K562 (cell line): ENCODE measurements around the gene IRF4. TPM values are rescaled to one million over a fixed set of nuclear protein-coding genes. Genes with fewer than 3 reads are reported as not detected.

Experiments
- ATAC-seq: fragments of 200-7000 bp; cut with Tn5 transposase; 3 replicates; pipeline ENCODE4 v1.9.1; 2020; ENCODE audit warnings: moderate library complexity
- BruUV-seq: library from RNA; stranded (reverse); fragments of 400-500 nt; replicated peaks from 2 replicates; lab custom pipeline; 2021; lab: Mats Ljungman, UMichigan
- CTCF ChIA-PET: fragments of 300-600 bp; formaldehyde crosslinking; extraction: SDS; loops from one replicate; lab custom pipeline; 2021; ENCODE audit warnings: low intra/inter-chr PET ratio; lab: Yijun Ruan, JAX
- POLR2A ChIA-PET: fragments of 300-600, 350-650 bp; sonication (Branson Sonifier 250); formaldehyde crosslinking; extraction: SDS; loops from one replicate; lab custom pipeline; 2021; ENCODE audit warnings: antibody characterized with exemption, inconsistent platforms; lab: Yijun Ruan, JAX
- DNase-seq, 4 experiments: peaks; one replicate each; pipeline versions ENCODE4 v3.0.0 to v3.0.0-alpha.2; 2011 to 2018; ENCODE audit warnings: low spot score in 3 of 4, mixed read lengths in 3 of 4; ENCODE audit errors: extremely low read depth in 1 of 4
- FAIRE-seq: peaks from 2 replicates; lab custom pipeline; 2011; peaks lifted over from hg19 to GRCh38; lab: Jason Lieb, UNC
- H2AFZ ChIP-seq: 2 replicates; pipeline ENCODE4 v1.6.0; 2011; ENCODE audit warnings: low read depth, low read length, control low read depth, inconsistent platforms
- H3K27ac ChIP-seq: fragments of 200-600 bp; 3 replicates; pipeline ENCODE4 v1.8.0; 2011; ENCODE audit warnings: low read depth, mild to moderate bottlenecking, control low read depth, inconsistent platforms, low read length, moderate library complexity, mixed read lengths; ENCODE audit errors: extremely low read depth
- H3K27me3 ChIP-seq, 2 experiments: fragments of 300-600 bp in 1 of 2; 2 replicates in 1 of 2; 3 replicates in 1 of 2; pipeline versions ENCODE4 v1.6.0 to v1.8.0; 2011; ENCODE audit warnings: inconsistent platforms in 2 of 2, low read length in 2 of 2, mild to moderate bottlenecking in 1 of 2, mixed read lengths in 1 of 2, moderate library complexity in 1 of 2; ENCODE audit not compliant: control insufficient read depth in 2 of 2, insufficient read depth in 2 of 2
- H3K36me3 ChIP-seq: fragments of 300-600 bp; 3 replicates; pipeline ENCODE4 v1.8.0; 2011; ENCODE audit warnings: mild to moderate bottlenecking, low read length, inconsistent platforms; ENCODE audit not compliant: control insufficient read depth, insufficient read depth
- H3K4me1 ChIP-seq, 2 experiments: fragments of 200-600 bp in 1 of 2; replicated peaks in 1 of 2; 2 replicates in 1 of 2; 3 replicates in 1 of 2; pipeline versions ENCODE4 v1.5.1 to v1.8.0; 2011; ENCODE audit warnings: inconsistent platforms in 2 of 2, low read length in 2 of 2, mild to moderate bottlenecking in 1 of 2, mixed read lengths in 1 of 2, moderate library complexity in 1 of 2; ENCODE audit not compliant: control insufficient read depth in 2 of 2, insufficient read depth in 2 of 2
- H3K4me2 ChIP-seq: 2 replicates; pipeline ENCODE4 v1.6.1; 2011; ENCODE audit warnings: low read length, control low read depth, inconsistent platforms, mixed read lengths; ENCODE audit not compliant: insufficient read depth
- H3K4me3 ChIP-seq: fragments of 200-600 bp; sonication (generic), shearing (Covaris generic); 2 replicates; pipeline ENCODE4 v1.5.1; 2016; ENCODE audit warnings: control low read depth, inconsistent platforms
- H3K79me2 ChIP-seq: fragments of 200-600 bp; 3 replicates; pipeline ENCODE4 v1.8.0; 2011; ENCODE audit warnings: low read length, inconsistent platforms; ENCODE audit not compliant: control insufficient read depth, insufficient read depth
- H3K9ac ChIP-seq, 2 experiments: 2 replicates each; pipeline versions ENCODE4 v1.6.0 to v1.6.1; 2011; ENCODE audit warnings: low read depth in 2 of 2, low read length in 2 of 2, control low read depth in 1 of 2, inconsistent platforms in 1 of 2, mild to moderate bottlenecking in 1 of 2, mixed read lengths in 1 of 2; ENCODE audit not compliant: insufficient read depth in 1 of 2
- H3K9me1 ChIP-seq: one replicate; pipeline ENCODE4 v1.6.0; 2011; ENCODE audit warnings: inconsistent platforms, mild to moderate bottlenecking, low read length, moderate library complexity; ENCODE audit not compliant: control insufficient read depth, insufficient read depth
- H3K9me3 ChIP-seq: replicated peaks from 2 replicates; pipeline ENCODE4 v1.5.1; 2011; ENCODE audit warnings: low read depth, low read length, inconsistent platforms; ENCODE audit not compliant: control insufficient read depth, insufficient read depth
- H4K20me1 ChIP-seq: replicated peaks from 2 replicates; pipeline ENCODE4 v1.6.1; 2011; ENCODE audit warnings: low read length, inconsistent platforms, mixed read lengths; ENCODE audit not compliant: control insufficient read depth, insufficient read depth
- ZBTB1 ChIP-seq: sonication (generic); formaldehyde crosslinking; IDR thresholded peaks from 2 replicates; pipeline ENCODE4 v1.8.1; 2023; ENCODE audit warnings: missing genetic modification reagents, low read depth, mild to moderate bottlenecking, borderline replicate concordance
- ZC3H8 ChIP-seq: fragments of 450-650 bp; IDR thresholded peaks from 2 replicates; pipeline ENCODE4 v1.6.1; 2017
- WGBS: fragments of 100-300 bp; shearing (Covaris generic); methylation state at CpG from one replicate; pipeline ENCODE4 v1.1.6; 2016; ENCODE audit warnings: low coverage, mixed read lengths; ENCODE audit not compliant: insufficient coverage; ENCODE audit errors: missing lambda C conversion rate; 5-methylcytosine and 5-hydroxymethylcytosine counted together
- in situ Hi-C: fragments of 300-500 bp; cut with MboI; formaldehyde crosslinking; loops from 4 replicates; pipeline ENCODE4 v1.15.0; 2018; ENCODE audit warnings: inconsistent platforms, mixed read lengths
- intact Hi-C: fragments of 100-400 bp; cut with micrococcal nuclease; formaldehyde crosslinking; loops from 2 replicates; pipeline ENCODE4 v1.14.2; 2022
- polyA plus RNA-seq, 8 experiments: library from polyadenylated mRNA; depleted of rRNA in 4 of 8; stranded (reverse) in 5 of 8; unstranded in 3 of 8; fragments of >200 nt; fragmentation: Nextera tagmentation in 2 of 8; fragmentation: Illumina TruSeq in 1 of 8; extraction: Ambion mirVana in 2 of 8; extraction: Trizol in 1 of 8; gene quantifications; 2 replicates each; pipeline versions ENCODE4 v1.2.1 to v1.2.3, GENCODE V29; 2011 to 2014; ENCODE audit warnings: inconsistent platforms in 1 of 8, missing spikeins in 1 of 8
- total RNA-seq, 7 experiments: library from RNA; depleted of rRNA in 6 of 7; stranded (reverse); fragments of >200 nt in 6 of 7; fragmentation: Illumina TruSeq in 2 of 7; extraction: Trizol in 2 of 7; gene quantifications; 2 replicates each; pipeline versions ENCODE4 v1.2.1 to v1.2.3, GENCODE V29; 2011 to 2021; ENCODE audit warnings: low replicate concordance in 1 of 7
- TF ChIP-seq, protein P1 (sequence below): fragments of 450-650 bp; IDR thresholded peaks from 2 replicates; pipeline ENCODE4 v1.6.1; 2016; ENCODE audit warnings: mild to moderate bottlenecking, moderate library complexity
- TF ChIP-seq, protein P2 (sequence below): IDR thresholded peaks from 2 replicates; pipeline ENCODE4 v1.6.1; 2011; ENCODE audit warnings: borderline replicate concordance, low read depth, mild to moderate bottlenecking, moderate library complexity, low read length; ENCODE audit not compliant: insufficient read depth, poor library complexity, severe bottlenecking
- TF ChIP-seq, protein P3 (sequence below): sonication (generic); formaldehyde crosslinking; IDR thresholded peaks from 2 replicates; pipeline ENCODE4 v1.4.0; 2020; ENCODE audit warnings: mild to moderate bottlenecking, missing genetic modification reagents

IRF4 gene
- total and polyA plus RNA-seq, 9 of the 15 experiments (the other 6 are each of a cell fraction or from before 2014, with no cell fraction given), result 0.05 to 0.33 (median 0.09) TPM; not detected in 6

DNA sequence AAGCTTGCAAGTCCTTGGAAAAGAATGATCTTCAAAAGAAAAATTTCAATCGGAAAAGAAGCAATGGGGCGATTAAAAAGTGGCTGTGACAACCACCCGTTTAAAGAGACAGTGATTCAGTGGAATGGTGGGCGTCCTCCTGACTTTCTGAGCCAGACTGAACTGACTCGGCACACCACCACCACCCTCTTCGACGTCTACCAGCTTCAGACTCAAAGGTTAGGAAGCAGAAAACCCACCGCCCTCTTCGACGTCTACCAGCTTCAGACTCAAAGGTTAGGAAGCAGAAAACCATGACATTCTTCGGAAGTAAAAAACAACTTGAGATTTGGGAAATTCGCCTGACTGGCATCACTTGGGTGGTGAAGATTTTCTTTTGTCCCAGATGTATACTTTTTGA lies 28.3 kb upstream of the IRF4 start:
- in situ Hi-C loops, result no loop called here
- H3K9ac ChIP-seq, result no peak overlapping the region
- ATAC-seq, result no peak
- H3K79me2 ChIP-seq, result no peaks in the 10 kb centered on the region
- 0 out of 5 replicates have a peak, but pooled peaks cover 0 to 2% of the 10 kb centered on the region in 2 experiments for H3K4me1 ChIP-seq
- ChIA-PET POLR2A (interaction anchor here (1.3 kb wide), 1 partner anchor 22 kb away, joined by 3 read pairs; no protein-coding TSS in a partner anchor), CTCF (no interaction called here)
- intact Hi-C loops, result loop anchor here (5.0 kb wide), 1 partner anchor 146 kb away; no protein-coding TSS in a partner anchor
- no TSS peak for BruUV-seq
- H3K27ac ChIP-seq, result no peak overlapping the region
- FAIRE-seq, result no peak
- H3K4me3 ChIP-seq, result no peak overlapping the region
- H3K9me3 ChIP-seq, result no peaks in the 10 kb centered on the region
- no peaks in the 10 kb centered on the region for H3K36me3 ChIP-seq
- DNase-seq, result no peak
- no peaks in the 10 kb centered on the region for H3K9me1 ChIP-seq
- WGBS, result 6% methylated on average over 12 of the region's 12 CpGs
- no peak overlapping the region for H2AFZ ChIP-seq
- no peaks in the 10 kb centered on the region; the same call in 1 of the 2 replicates for H4K20me1 ChIP-seq
- peaks cover 70 to 86% of the 10 kb centered on the region in 2 experiments for H3K27me3 ChIP-seq
- no peak overlapping the region for H3K4me2 ChIP-seq
- TF ChIP-seq ZC3H8 (no peak), ZBTB1 (CRISPR knock-in tag) (no peak)
- TF ChIP-seq, protein P1, sequence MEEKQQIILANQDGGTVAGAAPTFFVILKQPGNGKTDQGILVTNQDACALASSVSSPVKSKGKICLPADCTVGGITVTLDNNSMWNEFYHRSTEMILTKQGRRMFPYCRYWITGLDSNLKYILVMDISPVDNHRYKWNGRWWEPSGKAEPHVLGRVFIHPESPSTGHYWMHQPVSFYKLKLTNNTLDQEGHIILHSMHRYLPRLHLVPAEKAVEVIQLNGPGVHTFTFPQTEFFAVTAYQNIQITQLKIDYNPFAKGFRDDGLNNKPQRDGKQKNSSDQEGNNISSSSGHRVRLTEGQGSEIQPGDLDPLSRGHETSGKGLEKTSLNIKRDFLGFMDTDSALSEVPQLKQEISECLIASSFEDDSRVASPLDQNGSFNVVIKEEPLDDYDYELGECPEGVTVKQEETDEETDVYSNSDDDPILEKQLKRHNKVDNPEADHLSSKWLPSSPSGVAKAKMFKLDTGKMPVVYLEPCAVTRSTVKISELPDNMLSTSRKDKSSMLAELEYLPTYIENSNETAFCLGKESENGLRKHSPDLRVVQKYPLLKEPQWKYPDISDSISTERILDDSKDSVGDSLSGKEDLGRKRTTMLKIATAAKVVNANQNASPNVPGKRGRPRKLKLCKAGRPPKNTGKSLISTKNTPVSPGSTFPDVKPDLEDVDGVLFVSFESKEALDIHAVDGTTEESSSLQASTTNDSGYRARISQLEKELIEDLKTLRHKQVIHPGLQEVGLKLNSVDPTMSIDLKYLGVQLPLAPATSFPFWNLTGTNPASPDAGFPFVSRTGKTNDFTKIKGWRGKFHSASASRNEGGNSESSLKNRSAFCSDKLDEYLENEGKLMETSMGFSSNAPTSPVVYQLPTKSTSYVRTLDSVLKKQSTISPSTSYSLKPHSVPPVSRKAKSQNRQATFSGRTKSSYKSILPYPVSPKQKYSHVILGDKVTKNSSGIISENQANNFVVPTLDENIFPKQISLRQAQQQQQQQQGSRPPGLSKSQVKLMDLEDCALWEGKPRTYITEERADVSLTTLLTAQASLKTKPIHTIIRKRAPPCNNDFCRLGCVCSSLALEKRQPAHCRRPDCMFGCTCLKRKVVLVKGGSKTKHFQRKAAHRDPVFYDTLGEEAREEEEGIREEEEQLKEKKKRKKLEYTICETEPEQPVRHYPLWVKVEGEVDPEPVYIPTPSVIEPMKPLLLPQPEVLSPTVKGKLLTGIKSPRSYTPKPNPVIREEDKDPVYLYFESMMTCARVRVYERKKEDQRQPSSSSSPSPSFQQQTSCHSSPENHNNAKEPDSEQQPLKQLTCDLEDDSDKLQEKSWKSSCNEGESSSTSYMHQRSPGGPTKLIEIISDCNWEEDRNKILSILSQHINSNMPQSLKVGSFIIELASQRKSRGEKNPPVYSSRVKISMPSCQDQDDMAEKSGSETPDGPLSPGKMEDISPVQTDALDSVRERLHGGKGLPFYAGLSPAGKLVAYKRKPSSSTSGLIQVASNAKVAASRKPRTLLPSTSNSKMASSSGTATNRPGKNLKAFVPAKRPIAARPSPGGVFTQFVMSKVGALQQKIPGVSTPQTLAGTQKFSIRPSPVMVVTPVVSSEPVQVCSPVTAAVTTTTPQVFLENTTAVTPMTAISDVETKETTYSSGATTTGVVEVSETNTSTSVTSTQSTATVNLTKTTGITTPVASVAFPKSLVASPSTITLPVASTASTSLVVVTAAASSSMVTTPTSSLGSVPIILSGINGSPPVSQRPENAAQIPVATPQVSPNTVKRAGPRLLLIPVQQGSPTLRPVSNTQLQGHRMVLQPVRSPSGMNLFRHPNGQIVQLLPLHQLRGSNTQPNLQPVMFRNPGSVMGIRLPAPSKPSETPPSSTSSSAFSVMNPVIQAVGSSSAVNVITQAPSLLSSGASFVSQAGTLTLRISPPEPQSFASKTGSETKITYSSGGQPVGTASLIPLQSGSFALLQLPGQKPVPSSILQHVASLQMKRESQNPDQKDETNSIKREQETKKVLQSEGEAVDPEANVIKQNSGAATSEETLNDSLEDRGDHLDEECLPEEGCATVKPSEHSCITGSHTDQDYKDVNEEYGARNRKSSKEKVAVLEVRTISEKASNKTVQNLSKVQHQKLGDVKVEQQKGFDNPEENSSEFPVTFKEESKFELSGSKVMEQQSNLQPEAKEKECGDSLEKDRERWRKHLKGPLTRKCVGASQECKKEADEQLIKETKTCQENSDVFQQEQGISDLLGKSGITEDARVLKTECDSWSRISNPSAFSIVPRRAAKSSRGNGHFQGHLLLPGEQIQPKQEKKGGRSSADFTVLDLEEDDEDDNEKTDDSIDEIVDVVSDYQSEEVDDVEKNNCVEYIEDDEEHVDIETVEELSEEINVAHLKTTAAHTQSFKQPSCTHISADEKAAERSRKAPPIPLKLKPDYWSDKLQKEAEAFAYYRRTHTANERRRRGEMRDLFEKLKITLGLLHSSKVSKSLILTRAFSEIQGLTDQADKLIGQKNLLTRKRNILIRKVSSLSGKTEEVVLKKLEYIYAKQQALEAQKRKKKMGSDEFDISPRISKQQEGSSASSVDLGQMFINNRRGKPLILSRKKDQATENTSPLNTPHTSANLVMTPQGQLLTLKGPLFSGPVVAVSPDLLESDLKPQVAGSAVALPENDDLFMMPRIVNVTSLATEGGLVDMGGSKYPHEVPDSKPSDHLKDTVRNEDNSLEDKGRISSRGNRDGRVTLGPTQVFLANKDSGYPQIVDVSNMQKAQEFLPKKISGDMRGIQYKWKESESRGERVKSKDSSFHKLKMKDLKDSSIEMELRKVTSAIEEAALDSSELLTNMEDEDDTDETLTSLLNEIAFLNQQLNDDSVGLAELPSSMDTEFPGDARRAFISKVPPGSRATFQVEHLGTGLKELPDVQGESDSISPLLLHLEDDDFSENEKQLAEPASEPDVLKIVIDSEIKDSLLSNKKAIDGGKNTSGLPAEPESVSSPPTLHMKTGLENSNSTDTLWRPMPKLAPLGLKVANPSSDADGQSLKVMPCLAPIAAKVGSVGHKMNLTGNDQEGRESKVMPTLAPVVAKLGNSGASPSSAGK, result no peak
- TF ChIP-seq, protein P2, sequence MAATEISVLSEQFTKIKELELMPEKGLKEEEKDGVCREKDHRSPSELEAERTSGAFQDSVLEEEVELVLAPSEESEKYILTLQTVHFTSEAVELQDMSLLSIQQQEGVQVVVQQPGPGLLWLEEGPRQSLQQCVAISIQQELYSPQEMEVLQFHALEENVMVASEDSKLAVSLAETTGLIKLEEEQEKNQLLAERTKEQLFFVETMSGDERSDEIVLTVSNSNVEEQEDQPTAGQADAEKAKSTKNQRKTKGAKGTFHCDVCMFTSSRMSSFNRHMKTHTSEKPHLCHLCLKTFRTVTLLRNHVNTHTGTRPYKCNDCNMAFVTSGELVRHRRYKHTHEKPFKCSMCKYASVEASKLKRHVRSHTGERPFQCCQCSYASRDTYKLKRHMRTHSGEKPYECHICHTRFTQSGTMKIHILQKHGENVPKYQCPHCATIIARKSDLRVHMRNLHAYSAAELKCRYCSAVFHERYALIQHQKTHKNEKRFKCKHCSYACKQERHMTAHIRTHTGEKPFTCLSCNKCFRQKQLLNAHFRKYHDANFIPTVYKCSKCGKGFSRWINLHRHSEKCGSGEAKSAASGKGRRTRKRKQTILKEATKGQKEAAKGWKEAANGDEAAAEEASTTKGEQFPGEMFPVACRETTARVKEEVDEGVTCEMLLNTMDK, result no peak
- TF ChIP-seq, protein P3, sequence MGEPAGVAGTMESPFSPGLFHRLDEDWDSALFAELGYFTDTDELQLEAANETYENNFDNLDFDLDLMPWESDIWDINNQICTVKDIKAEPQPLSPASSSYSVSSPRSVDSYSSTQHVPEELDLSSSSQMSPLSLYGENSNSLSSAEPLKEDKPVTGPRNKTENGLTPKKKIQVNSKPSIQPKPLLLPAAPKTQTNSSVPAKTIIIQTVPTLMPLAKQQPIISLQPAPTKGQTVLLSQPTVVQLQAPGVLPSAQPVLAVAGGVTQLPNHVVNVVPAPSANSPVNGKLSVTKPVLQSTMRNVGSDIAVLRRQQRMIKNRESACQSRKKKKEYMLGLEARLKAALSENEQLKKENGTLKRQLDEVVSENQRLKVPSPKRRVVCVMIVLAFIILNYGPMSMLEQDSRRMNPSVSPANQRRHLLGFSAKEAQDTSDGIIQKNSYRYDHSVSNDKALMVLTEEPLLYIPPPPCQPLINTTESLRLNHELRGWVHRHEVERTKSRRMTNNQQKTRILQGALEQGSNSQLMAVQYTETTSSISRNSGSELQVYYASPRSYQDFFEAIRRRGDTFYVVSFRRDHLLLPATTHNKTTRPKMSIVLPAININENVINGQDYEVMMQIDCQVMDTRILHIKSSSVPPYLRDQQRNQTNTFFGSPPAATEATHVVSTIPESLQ (CRISPR knock-in tag), result no peak
